Measurements from ENCODE around the gene NOL9.

GRCh38 chr1:6498576-6499111 lies 55.7 kb downstream of the NOL9 start:
- TF ChIP-seq CTCF (conservative IDR thresholded peaks at IDR 0.05) (no peak), ZFX (IDR thresholded peaks at IDR 0.05) (no peak)
